HUES48 (cell line): ENCODE results near the gene ZNF700.
"Not testable (repeated sequence)": the region's sequence is repeated elsewhere in the genome, so short reads cannot be mapped to it uniquely, and the experiment has no call there.

ENCODE experiments used
- H3K27ac ChIP-seq: one replicate; pipeline ENCODE4 v1.7.0; 2013; ENCODE audit warnings: low read depth, low read length, inconsistent platforms
- H3K27me3 ChIP-seq: 2 replicates; pipeline ENCODE4 v1.6.1; 2013; ENCODE audit warnings: mild to moderate bottlenecking, low read length; ENCODE audit not compliant: control insufficient read depth, insufficient read depth
- H3K36me3 ChIP-seq: 2 replicates; pipeline ENCODE4 v1.6.1; 2013; ENCODE audit warnings: low read length; ENCODE audit not compliant: control insufficient read depth, insufficient read depth
- H3K4me1 ChIP-seq: 2 replicates; pipeline ENCODE4 v1.6.1; 2013; ENCODE audit warnings: mild to moderate bottlenecking, low read length; ENCODE audit not compliant: control insufficient read depth, insufficient read depth
- H3K4me3 ChIP-seq: 2 replicates; pipeline ENCODE4 v1.5.1; 2013; ENCODE audit warnings: mild to moderate bottlenecking, low read depth, low read length
- H3K9ac ChIP-seq: 2 replicates; pipeline ENCODE4 v1.6.1; 2013; ENCODE audit warnings: mild to moderate bottlenecking, low read depth, low read length, moderate library complexity
- H3K9me3 ChIP-seq: 2 replicates; pipeline ENCODE4 v1.6.1; 2013; ENCODE audit warnings: low read length; ENCODE audit not compliant: control insufficient read depth, insufficient read depth

ZNF700 gene

DNA sequence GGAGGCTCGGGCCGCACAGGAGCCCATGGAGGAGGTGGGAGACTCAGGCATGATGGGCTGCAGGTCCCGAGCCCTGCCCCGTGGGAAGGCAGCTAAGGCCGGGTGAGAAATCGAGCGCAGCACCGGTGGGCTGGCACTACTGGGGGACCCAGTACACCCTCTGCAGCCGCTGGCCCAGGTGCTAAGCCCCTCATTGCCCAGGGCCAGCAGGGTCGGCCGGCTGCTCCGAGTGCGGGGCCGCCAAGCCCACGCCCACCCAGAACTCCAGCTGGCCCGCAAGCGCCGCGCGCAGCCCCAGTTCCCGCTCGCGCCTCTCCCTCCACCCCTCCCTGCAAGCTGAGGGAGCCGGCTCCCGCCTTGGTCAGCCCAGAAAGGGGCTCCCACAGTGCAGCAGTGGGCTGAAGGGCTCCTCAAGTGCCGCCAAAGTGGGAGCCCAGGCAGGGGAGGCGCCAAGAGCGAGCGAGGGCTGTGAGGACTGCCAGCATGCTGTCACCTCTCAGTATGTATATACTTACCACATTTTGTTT, 16.5 kb downstream of the ZNF700 start:
- not testable (repeated sequence) for H3K4me1 ChIP-seq, H3K9ac ChIP-seq, H3K27me3 ChIP-seq, H3K27ac ChIP-seq, H3K4me3 ChIP-seq
- Histone ChIP-seq H3K36me3 (peaks cover 10% of the 10 kb centered on the region; the same call in 1 of the 2 replicates), H3K9me3 (peaks cover 61% of the 10 kb centered on the region)

GRCh38 chr19:11942008-11942842, 17.3 kb downstream of the ZNF700 start:
- H3K27ac ChIP-seq, result no peak overlapping the region
- H3K4me3 ChIP-seq, result no peak overlapping the region
- peaks cover 16% of the 10 kb centered on the region for H3K36me3 ChIP-seq
- peaks cover 65% of the 10 kb centered on the region for H3K9me3 ChIP-seq
- H3K27me3 ChIP-seq, result no peaks in the 10 kb centered on the region
- no peak overlapping the region for H3K9ac ChIP-seq
- H3K4me1 ChIP-seq, result no peaks in the 10 kb centered on the region

GRCh38 chr19:11942843-11943108, 17.9 kb downstream of the ZNF700 start:
- Histone ChIP-seq H3K27ac (no peak overlapping the region), H3K27me3 (no peaks in the 10 kb centered on the region), H3K36me3 (peaks cover 22% of the 10 kb centered on the region), H3K4me3 (no peak overlapping the region), H3K9ac (no peak overlapping the region), H3K4me1 (no peaks in the 10 kb centered on the region), H3K9me3 (peaks cover 71% of the 10 kb centered on the region)

DNA sequence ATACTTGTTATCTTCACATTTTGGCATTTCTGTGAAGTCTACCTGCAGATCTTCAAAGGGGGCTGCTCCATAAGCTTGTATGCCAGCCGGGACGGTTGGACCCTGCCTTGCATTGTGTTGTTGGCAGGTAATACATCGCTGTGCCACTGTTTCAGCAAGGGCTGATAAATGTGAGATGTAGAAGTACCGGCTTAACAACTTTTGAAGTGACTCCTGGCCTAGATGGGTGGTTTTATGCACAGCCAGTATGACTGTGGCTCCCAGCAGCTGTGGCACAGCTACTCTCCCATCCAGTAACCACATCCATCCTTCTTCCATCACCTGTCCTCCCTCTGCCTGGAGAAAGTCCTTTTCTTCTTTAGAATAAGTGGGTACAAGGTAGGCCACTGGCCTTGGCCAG, 19.7 kb downstream of the ZNF700 start:
- peaks cover 87% of the 10 kb centered on the region for H3K9me3 ChIP-seq
- no peaks in the 10 kb centered on the region for H3K4me1 ChIP-seq
- H3K27me3 ChIP-seq, result no peaks in the 10 kb centered on the region
- no peak overlapping the region for H3K27ac ChIP-seq
- no peak overlapping the region for H3K4me3 ChIP-seq
- peaks cover 40% of the 10 kb centered on the region for H3K36me3 ChIP-seq
- no peak overlapping the region for H3K9ac ChIP-seq

DNA sequence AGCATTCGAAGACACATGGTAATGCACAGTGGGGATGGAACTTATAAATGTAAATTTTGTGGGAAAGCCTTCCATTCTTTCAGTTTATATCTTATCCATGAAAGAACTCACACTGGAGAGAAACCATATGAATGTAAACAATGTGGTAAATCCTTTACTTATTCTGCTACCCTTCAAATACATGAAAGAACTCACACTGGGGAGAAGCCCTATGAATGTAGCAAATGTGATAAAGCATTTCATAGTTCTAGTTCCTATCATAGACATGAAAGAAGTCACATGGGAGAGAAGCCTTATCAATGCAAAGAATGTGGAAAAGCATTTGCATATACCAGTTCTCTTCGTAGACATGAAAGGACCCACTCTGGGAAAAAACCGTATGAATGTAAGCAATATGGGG, 23.7 kb downstream of the ZNF700 start:
- Histone ChIP-seq H3K4me3 (peak overlapping the region; percentile 29; the same call in 1 of the 2 replicates), H3K9ac (no peak overlapping the region), H3K27me3 (no peaks in the 10 kb centered on the region), H3K36me3 (peaks cover 51% of the 10 kb centered on the region), H3K9me3 (peaks cover 98% of the 10 kb centered on the region), H3K27ac (no peak overlapping the region), H3K4me1 (no peaks in the 10 kb centered on the region)

- Histone ChIP-seq H3K36me3 (peaks cover 51% of the 10 kb centered on the region), H3K9me3 (peaks cover 98% of the 10 kb centered on the region), H3K4me1 (no peaks in the 10 kb centered on the region), H3K4me3 (peak overlapping the region; percentile 45; the same call in 1 of the 2 replicates), H3K27me3 (no peaks in the 10 kb centered on the region), H3K9ac (no peak overlapping the region), H3K27ac (no peak overlapping the region)
These were observed 24.3 kb downstream of the ZNF700 start for GRCh38 chr19:11949201-11949600.

DNA sequence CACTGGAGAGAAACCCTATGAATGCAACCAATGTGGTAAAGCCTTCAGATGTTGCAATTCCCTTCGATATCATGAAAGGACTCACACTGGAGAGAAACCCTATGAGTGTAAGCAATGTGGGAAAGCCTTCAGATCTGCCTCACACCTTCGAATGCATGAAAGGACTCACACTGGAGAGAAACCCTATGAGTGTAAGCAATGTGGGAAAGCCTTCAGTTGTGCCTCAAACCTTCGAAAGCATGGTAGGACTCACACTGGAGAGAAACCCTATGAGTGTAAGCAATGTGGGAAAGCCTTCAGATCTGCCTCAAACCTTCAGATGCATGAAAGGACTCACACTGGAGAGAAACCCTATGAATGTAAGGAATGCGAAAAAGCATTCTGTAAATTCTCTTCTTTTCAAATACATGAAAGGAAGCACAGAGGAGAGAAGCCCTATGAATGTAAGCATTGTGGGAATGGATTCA, 24.7 kb downstream of the ZNF700 start:
- not testable (repeated sequence) for H3K4me1 ChIP-seq, H3K27ac ChIP-seq, H3K9ac ChIP-seq, H3K27me3 ChIP-seq
- Histone ChIP-seq H3K4me3 (peak overlapping the region; percentile 45), H3K9me3 (peaks cover 97% of the 10 kb centered on the region), H3K36me3 (peaks cover 47% of the 10 kb centered on the region)

DNA sequence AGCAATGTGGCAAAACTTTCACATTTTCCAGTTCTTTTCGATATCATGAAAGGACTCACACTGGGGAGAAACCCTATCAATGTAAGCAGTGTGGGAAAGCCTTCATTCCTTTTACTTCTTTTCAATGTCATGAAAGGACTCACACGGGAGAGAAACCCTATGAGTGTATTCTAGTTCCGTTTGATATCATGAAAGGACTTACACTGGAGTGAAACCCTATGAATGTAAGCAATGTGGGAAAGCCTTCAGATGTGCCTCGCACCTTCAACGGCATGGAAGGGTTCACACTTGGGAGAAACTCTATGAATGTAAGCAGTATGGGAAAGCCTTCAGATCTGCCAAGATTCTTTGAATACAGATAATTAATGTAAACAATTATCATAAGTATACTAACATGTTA, 25.4 kb downstream of the ZNF700 start:
- H3K4me3 ChIP-seq, result peak overlapping the region; percentile 45
- no peaks in the 10 kb centered on the region for H3K27me3 ChIP-seq
- peaks cover 94% of the 10 kb centered on the region for H3K9me3 ChIP-seq
- H3K27ac ChIP-seq, result no peak overlapping the region
- no peak overlapping the region for H3K9ac ChIP-seq
- no peaks in the 10 kb centered on the region for H3K4me1 ChIP-seq
- peaks cover 45% of the 10 kb centered on the region for H3K36me3 ChIP-seq

DNA sequence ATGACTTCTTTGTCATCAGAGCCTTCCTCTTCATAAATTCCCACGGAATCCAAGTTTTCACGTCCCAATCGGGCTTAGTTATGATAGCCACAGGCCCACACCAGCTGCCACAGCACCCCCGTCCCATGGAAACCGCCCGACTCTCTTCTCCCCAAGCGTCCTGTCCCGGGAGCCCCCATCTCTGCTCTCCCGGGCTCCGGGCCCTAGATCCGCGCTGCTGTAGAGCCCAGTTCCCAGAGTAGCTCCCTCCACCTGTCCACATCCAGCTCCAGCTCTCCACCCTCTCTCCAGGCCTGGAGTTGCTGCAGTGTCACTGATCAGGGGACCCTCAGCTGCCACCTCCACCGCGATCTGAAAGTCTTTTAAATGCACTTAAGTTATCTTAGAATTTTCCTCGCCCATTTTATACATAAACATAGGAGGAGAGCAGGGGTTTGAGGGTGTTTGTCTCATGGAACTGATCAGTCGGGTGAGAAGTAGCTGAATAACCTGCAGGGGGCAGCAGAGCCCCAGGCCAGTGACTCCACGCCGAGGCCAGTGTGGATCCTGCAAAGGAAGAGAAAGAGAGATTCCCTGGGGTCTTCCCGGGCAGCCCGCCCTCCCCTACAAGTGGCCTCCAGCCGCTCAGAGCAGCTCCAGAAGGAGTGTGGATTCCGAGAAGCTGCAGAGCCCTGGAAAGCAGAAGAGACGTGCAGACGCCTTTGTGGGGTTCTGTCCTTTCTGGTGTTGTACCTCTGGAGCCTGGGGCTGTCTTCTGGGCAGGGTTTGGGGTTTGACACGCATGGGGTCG, 38.9 kb downstream of the ZNF700 start:
- Histone ChIP-seq H3K9ac (no peak overlapping the region), H3K4me3 (peak overlapping the region; percentile 80), H3K4me1 (peaks cover 8% of the 10 kb centered on the region)

GRCh38 chr19:11964496-11964857, 39.6 kb downstream of the ZNF700 start:
- peaks cover 11% of the 10 kb centered on the region for H3K27me3 ChIP-seq
- no peak overlapping the region for H3K9ac ChIP-seq
- H3K4me1 ChIP-seq, result peaks cover 8% of the 10 kb centered on the region
- peak overlapping the region; percentile 97 for H3K27ac ChIP-seq
- H3K36me3 ChIP-seq, result no peaks in the 10 kb centered on the region
- H3K4me3 ChIP-seq, result peak overlapping the region; percentile 80
- peaks cover 7% of the 10 kb centered on the region; the same call in 1 of the 2 replicates for H3K9me3 ChIP-seq

More for the DNA sequence above, 38.9 kb downstream of the ZNF700 start:
- no peaks in the 10 kb centered on the region for H3K36me3 ChIP-seq
- peaks cover 7% of the 10 kb centered on the region; the same call in 1 of the 2 replicates for H3K9me3 ChIP-seq
- H3K27me3 ChIP-seq, result peaks cover 11% of the 10 kb centered on the region
- no peak overlapping the region for H3K27ac ChIP-seq
